ENCODE measurements around the gene PTPRA. TPM values are rescaled to one million over a fixed set of nuclear protein-coding genes. Genes with fewer than 3 reads are reported as not detected.

The PTPRA gene
- total and polyA plus RNA-seq, 2 of the 8 experiments (the other 6 are each of a cell fraction or from before 2014, with no cell fraction given): 47.7 to 51.3 TPM

- no peak overlapping the region for H2AFZ ChIP-seq (ENCODE audit: low read length)
- H3K14ac ChIP-seq (ENCODE audit: insufficient read length): no peak overlapping the region
- no peak overlapping the region for H3K18ac ChIP-seq (ENCODE audit: extremely low read depth, low read length)
- no peak overlapping the region for H2AK5ac ChIP-seq (ENCODE audit: low read depth, low read length)
- FAIRE-seq (no peak), DNase-seq (ENCODE audit: low read depth in 1 of 2, low spot score in 2 of 2) (no peak)
- no peaks in the 10 kb centered on the region for H3K4me1 ChIP-seq (replicated peaks in 1 of 4; ENCODE audit: control insufficient read depth in 3 of 4, insufficient read depth in 4 of 4, low read length in 3 of 4)
- peaks cover 0 to 73% of the 10 kb centered on the region in 2 experiments; a peak in 3 of 4 replicates for H3K79me2 ChIP-seq (ENCODE audit: control insufficient read depth in 1 of 2, insufficient read depth in 2 of 2, low read length in 2 of 2)
- H3K4ac ChIP-seq (replicated peaks; ENCODE audit: insufficient read length, low read depth, low read length): no peak overlapping the region
- H3K9me3 ChIP-seq (ENCODE audit: insufficient read depth in 2 of 2, low read depth in 1 of 2, low read length in 1 of 2): no peaks in the 10 kb centered on the region
- H3K4me3 ChIP-seq (ENCODE audit: extremely low read depth in 1 of 4, insufficient read depth in 2 of 4, low read depth in 3 of 4, low read length in 4 of 4): no peak overlapping the region
- H2BK15ac ChIP-seq (ENCODE audit: low read length): no peak overlapping the region
- no peak overlapping the region for H4K8ac ChIP-seq (ENCODE audit: extremely low read depth, insufficient read depth, low read length)
- H3K4me2 ChIP-seq (ENCODE audit: insufficient read depth in 1 of 2, low read depth in 2 of 2, low read length in 2 of 2): no peak overlapping the region
- H3K27me3 ChIP-seq (replicated peaks in 1 of 4; ENCODE audit: control insufficient read depth in 3 of 4, extremely low read depth in 1 of 4, insufficient read depth in 3 of 4, low read length in 3 of 4): no peaks in the 10 kb centered on the region
- no peak overlapping the region for H3K23ac ChIP-seq (ENCODE audit: insufficient read length)
- no peaks in the 10 kb centered on the region for H3K36me3 ChIP-seq (ENCODE audit: control insufficient read depth in 2 of 4, insufficient read depth in 4 of 4, low read length in 3 of 4)
- WGBS, 2 experiments (ENCODE audit: extremely low coverage in 1 of 2, insufficient coverage in 1 of 2, insufficient read length in 1 of 2, insufficient replicate concordance in 2 of 2, low coverage in 1 of 2, low lambda C conversion rate in 2 of 2, missing lambda C conversion rate in 1 of 2): 89% methylated on average over 2 of the region's 2 CpGs; no CpG with 5 or more reads in 1 of the 2 experiments
- no peak overlapping the region for H2BK5ac ChIP-seq (ENCODE audit: low read depth, low read length)
- no peaks in the 10 kb centered on the region for H4K20me1 ChIP-seq (replicated peaks in 1 of 2; ENCODE audit: control insufficient read depth in 1 of 2, insufficient read depth in 2 of 2, low read length in 2 of 2)
- no peak overlapping the region for H3K27ac ChIP-seq (ENCODE audit: low read depth, low read length)
- no peak overlapping the region for H2BK12ac ChIP-seq (ENCODE audit: low read depth, low read length)
- CTCF ChIA-PET (ENCODE audit: partially characterized antibody): no interaction called here
- POLR2A ChIA-PET (ENCODE audit: partially characterized antibody): no interaction called here
- H3K23me2 ChIP-seq (ENCODE audit: low read depth, low read length): no peaks in the 10 kb centered on the region
- no peak overlapping the region for H3K9ac ChIP-seq (replicated peaks in 1 of 4; ENCODE audit: extremely low read depth in 1 of 4, low read depth in 3 of 4, low read length in 3 of 4)
- H3K56ac ChIP-seq (replicated peaks; ENCODE audit: insufficient read length, low read depth, low read length): no peak overlapping the region
- H4K91ac ChIP-seq (replicated peaks; ENCODE audit: insufficient read length, low read length): no peak overlapping the region
- no peak overlapping the region for H4K5ac ChIP-seq (ENCODE audit: insufficient read length, low read depth, low read length)
- peaks cover 6% of the 10 kb centered on the region; the same call in 1 of the 2 replicates for H3K79me1 ChIP-seq (ENCODE audit: low read depth, low read length)
- H2BK20ac ChIP-seq (ENCODE audit: low read length): no peak overlapping the region
- no peak overlapping the region for H2BK120ac ChIP-seq (replicated peaks; ENCODE audit: low read depth, low read length)
- TF ChIP-seq BCL11A (IDR thresholded peaks at IDR 0.05; ENCODE audit: low read depth in 2 of 2, low read length in 2 of 2) (no peak), SIRT6 (IDR thresholded peaks at IDR 0.05; ENCODE audit: low read length) (no peak), RBBP5 (IDR thresholded peaks at IDR 0.05; ENCODE audit: borderline replicate concordance, low read depth, low read length) (no peak), MAFK (IDR thresholded peaks at IDR 0.05; ENCODE audit: low read depth, low read length) (no peak), GTF2F1 (IDR thresholded peaks at IDR 0.05; ENCODE audit: borderline replicate concordance, low read depth, low read length) (no peak), RFX5 (IDR thresholded peaks at IDR 0.05; ENCODE audit: borderline replicate concordance, low read depth, low read length) (no peak), TCF12 (IDR thresholded peaks at IDR 0.05; ENCODE audit: low read depth, low read length) (no peak), FOSL1 (IDR thresholded peaks at IDR 0.05; ENCODE audit: insufficient read depth, low read depth, low read length) (no peak), RNF2 (IDR thresholded peaks at IDR 0.05; ENCODE audit: borderline replicate concordance, low read depth, low read length, missing control alignments, poor library complexity, severe bottlenecking) (no peak), KDM1A (IDR thresholded peaks at IDR 0.05; ENCODE audit: borderline replicate concordance, low read length) (no peak), POU5F1 (IDR thresholded peaks at IDR 0.05; ENCODE audit: low read depth, low read length) (no peak)
- TF ChIP-seq, protein P1, sequence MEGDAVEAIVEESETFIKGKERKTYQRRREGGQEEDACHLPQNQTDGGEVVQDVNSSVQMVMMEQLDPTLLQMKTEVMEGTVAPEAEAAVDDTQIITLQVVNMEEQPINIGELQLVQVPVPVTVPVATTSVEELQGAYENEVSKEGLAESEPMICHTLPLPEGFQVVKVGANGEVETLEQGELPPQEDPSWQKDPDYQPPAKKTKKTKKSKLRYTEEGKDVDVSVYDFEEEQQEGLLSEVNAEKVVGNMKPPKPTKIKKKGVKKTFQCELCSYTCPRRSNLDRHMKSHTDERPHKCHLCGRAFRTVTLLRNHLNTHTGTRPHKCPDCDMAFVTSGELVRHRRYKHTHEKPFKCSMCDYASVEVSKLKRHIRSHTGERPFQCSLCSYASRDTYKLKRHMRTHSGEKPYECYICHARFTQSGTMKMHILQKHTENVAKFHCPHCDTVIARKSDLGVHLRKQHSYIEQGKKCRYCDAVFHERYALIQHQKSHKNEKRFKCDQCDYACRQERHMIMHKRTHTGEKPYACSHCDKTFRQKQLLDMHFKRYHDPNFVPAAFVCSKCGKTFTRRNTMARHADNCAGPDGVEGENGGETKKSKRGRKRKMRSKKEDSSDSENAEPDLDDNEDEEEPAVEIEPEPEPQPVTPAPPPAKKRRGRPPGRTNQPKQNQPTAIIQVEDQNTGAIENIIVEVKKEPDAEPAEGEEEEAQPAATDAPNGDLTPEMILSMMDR (IDR thresholded peaks at IDR 0.05; ENCODE audit: control extremely low read depth in 1 of 3, insufficient read depth in 1 of 3, low read depth in 1 of 3, low read length in 3 of 3): no peak
These were observed 20.9 kb downstream of the PTPRA start for GRCh38 chr20:2894221-2894620.
